Superior temporal gyrus (tissue), 1 donor: Measurements from ENCODE around the gene GAK.

Experiments used
- DNase-seq: peaks from one replicate; pipeline ENCODE4 v3.0.0-alpha.2; 2016; ENCODE audit errors: extremely low spot score

The GAK gene

DNA sequence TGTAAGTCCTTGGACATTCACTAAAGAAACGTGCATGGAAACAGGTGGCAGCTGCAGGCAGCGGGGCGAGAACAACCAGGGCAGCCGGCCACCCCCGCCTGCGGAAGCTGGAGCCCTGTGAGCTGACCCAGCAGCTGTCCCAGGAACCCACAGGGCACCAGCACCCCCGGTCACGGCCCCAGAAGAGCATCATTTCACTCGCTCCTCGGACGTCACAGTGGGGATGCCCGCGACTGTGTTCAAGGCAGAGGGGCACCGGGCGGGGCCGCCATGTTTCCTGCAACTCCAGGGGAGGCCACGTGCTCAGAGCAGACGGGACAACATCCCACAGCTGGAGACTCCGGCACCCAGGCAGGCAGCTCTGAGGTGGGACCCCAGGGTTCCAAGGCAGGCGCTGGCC lies 61.2 kb downstream of the GAK start:
- no peak for DNase-seq

GRCh38 chr4:869776-870175 lies 62.3 kb downstream of the GAK start:
- DNase-seq: no peak

GRCh38 chr4:868421-868820 lies 63.7 kb downstream of the GAK start:
- no peak for DNase-seq

- no peak for DNase-seq
Measured at GRCh38 chr4:867526-868250, 64.4 kb downstream of the GAK start.

GRCh38 chr4:866761-867390 lies 65.2 kb downstream of the GAK start:
- peak; percentile 16 for DNase-seq

DNA sequence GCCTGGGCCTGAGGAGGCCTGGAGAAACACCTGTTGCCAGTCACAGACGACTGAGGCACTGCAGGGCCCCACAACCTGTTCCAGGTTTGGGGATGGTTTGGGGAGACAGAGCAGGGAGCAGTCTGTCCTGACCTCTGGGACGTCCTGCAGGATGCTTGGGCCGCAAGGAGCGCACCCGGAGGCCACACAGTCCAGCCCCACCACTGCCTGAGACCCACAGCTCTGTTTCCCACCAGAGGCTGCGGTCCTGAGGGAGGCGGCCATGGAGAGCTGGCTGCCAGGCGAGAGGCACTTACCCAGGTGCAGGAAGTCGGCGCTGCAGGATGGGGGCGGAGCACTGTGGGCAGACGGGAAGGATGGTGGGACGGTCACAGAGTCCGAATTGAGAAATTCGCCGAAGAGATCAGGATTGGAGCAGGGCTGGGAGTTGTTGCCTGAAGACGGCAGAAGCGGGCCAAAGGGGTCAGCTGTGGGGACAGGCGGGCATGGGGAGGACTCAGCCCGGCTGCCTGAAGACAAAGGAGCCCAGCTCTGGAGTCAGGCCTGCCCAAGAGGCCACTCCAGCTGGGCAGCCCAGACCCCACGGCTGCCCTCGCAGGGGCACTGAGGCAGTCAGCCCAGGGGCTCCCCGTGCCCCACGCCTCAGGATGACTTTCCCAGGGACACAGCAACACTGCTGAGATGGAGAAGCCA lies 65.9 kb downstream of the GAK start:
- no peak for DNase-seq

- no peak for DNase-seq
Measured at GRCh38 chr4:865572-865971, 66.5 kb downstream of the GAK start.

GRCh38 chr4:865121-865465 lies 67.0 kb downstream of the GAK start:
- DNase-seq: no peak

DNA sequence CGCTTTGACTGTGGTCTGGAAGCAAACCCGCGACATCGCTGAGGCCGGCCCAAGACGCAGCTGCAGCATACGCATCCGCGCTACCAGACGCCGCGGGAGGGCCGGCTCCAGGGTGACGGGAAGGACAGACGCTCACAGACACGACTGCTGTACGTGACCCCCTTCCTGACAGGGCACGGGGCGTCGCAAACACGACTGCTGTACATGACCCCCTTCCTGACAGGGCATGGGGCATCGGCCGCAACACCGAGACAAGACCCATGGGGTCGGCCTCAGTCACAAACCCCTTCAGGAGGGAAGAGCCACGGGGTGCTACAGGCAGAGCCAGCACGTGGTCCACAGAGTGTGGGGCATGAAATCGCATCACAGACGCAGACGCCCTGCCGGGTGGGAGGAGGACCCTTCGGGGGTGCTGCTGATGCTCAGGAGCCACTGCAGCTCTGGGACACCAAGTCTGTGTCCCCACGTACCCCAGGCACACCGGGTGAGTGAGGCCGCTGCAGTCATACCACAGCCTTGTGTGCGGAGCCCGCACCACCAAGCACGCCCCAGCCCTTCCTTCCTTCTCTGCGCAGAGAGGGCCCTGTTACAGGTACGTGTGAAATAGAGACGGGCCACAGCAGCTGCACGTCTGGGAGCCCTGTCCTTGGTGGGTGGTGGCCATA lies 67.5 kb downstream of the GAK start:
- DNase-seq: no peak

DNA sequence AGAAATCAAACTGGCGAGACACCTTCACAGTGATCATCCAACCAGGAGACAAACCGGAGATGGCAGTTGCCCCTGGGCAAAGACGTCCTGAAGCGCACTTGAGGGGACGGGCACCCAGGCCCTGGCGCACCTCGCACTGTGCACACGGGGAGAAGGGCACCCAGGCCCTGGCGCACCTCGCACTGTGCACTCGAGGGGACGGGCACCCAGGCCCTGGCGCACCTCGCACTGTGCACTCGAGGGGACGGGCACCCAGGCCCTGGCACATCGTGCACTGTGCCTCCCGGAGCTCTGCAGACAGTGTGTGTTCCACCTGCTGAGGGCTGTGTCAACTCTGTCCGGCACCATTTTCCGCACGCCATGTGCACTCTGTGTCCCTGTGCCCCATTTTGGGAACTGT lies 71.6 kb downstream of the GAK start:
- no peak for DNase-seq

GRCh38 chr4:859496-859895 lies 72.6 kb downstream of the GAK start:
- no peak for DNase-seq

DNA sequence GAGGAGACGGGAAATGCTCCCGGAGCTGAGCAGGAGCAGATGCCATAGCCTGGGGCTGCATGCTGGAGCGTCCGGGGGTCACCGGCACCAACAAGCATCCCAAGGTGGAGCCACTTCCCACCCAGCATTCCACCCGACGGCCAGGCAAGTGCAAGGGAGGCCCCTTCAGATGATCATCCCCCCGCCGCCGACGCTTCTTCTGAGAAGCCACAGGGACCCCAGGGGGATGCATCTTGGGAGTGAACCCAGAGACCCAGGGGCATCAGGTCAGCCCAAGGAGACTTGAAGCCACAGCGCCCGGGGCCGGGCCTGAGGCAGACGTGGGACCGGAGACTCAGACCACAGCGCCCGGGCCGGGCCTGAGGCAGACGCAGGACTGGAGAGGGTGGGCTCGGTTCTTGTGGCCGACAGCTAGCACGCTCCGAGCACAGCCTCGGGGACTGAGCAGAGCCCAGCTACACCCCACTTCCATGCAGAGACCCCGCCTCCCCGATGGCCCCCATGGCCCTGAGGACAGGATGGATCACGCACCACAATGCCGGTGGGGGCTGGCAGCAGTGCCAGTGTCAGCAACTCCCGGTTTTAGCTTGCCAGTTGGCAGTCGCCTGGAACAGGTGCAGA lies 73.2 kb downstream of the GAK start:
- DNase-seq: no peak

DNA sequence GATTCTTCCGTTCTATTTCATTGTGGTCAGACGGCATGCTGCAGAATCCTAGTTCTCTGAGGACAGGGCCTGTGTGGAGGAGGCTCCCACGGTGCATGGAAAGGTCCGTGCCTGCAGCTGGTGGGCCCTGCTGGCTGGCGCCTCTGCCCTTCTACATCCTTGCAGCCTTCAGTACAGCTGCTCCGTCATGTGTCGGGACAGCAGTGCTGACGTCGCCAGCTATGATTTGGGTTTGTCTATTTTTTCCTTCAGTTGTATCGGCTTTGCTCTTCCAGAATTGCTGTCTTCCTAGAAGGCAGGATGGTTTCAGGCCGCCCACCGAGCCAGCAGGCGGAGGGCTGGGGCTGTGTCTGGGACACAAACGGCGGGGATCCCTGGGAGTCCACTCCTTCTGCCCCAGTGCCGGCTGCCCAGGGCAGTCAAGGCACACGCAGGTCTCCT lies 74.1 kb downstream of the GAK start:
- no peak for DNase-seq

- DNase-seq: no peak
Measured at GRCh38 chr4:857461-857860, 74.7 kb downstream of the GAK start.

GRCh38 chr4:856225-856901 lies 75.8 kb downstream of the GAK start:
- no peak for DNase-seq

GRCh38 chr4:855880-856224 lies 76.3 kb downstream of the GAK start:
- no peak for DNase-seq

DNA sequence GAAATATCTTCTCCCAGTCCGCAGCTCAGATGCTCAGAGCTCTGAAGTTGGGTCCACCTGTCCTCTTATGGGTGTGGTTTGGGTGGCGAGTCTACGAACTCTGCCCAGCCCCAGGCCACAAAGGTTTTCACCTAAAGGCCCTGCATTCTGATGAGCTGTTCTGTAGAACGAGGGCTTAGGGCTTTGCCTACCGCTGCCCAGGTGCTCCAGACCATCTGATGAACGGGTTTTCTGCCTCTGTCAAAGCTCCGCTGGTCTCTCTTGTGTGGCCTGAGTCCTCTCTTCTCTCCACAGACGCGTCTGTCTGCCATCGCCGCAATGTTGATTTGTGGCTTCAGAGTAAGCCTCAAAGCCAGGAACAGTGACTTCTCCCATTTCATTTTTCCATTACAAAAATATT lies 77.8 kb downstream of the GAK start:
- no peak for DNase-seq

- no peak for DNase-seq
Measured at GRCh38 chr4:853416-853781, 78.7 kb downstream of the GAK start.

DNA sequence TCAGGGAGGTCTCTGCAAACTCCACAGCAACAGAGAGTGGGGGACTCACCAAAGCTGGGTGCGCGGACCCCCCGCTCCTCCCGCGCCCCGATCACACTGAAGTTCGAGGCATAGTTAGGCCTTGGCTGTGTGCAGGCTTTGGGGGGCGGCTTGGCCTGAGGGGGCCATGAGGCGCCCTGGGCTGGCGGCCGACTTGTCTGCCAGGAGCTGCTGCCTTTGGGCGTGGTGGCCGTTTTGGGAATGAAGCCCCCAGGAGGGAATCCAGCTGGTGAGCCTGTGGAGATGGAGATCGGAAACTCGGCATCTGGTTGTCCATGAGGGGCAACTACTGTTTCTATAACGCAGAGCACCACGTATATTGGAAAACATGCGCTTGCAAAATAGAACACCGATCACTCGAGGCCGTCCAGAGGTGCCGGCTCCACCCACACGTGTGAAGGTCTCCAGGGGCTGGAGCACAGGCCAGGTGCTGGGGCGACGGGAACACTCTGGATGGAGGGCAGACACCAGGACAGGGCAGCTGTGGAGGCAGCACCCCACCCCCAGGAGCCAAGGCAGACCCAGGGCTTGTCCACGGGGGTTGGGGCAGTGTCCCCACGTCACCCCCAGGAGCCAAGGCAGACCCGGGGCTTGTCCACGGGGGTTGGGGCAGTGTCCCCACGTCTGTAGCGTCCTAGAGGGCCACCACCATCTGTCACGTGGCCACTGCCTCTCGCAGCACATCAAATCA lies 80.2 kb downstream of the GAK start:
- DNase-seq: no peak

GRCh38 chr4:850323-850945 lies 81.7 kb downstream of the GAK start:
- DNase-seq: no peak
